Occipital lobe (tissue), 2 donors: ENCODE results near the gene STAC3. TPM values are rescaled to one million over a fixed set of nuclear protein-coding genes. Genes with fewer than 3 reads are reported as not detected.

Source experiments
- DNase-seq: peaks from one replicate; lab custom pipeline; 2025; lab: John Stamatoyannopoulos, UW
- total RNA-seq: library from RNA; depleted of rRNA; stranded (reverse); fragments of >200 nt; gene quantifications from one replicate; pipeline ENCODE4 v1.2.3, GENCODE V29; 2014

The STAC3 gene
- total RNA-seq, 1 donor from 2014 or later: 0.94 TPM

GRCh38 chr12:57211791-57212700 lies 38.9 kb downstream of the STAC3 start:
- DNase-seq: no peak

GRCh38 chr12:57210926-57211692 lies 39.9 kb downstream of the STAC3 start:
- no peak for DNase-seq

GRCh38 chr12:57210461-57210860 lies 40.5 kb downstream of the STAC3 start:
- no peak for DNase-seq

GRCh38 chr12:57209916-57210315 lies 41.1 kb downstream of the STAC3 start:
- no peak for DNase-seq

- DNase-seq: peak; percentile 45
Observed at GRCh38 chr12:57208631-57209282, 42.2 kb downstream of the STAC3 start.

GRCh38 chr12:57207731-57208630 lies 43.0 kb downstream of the STAC3 start:
- no peak for DNase-seq

- no peak for DNase-seq
Observed at GRCh38 chr12:57205931-57206330, 45.1 kb downstream of the STAC3 start.

GRCh38 chr12:57205186-57205585 lies 45.8 kb downstream of the STAC3 start:
- no peak for DNase-seq

- no peak for DNase-seq
Observed at GRCh38 chr12:57204454-57204853, 46.5 kb downstream of the STAC3 start.

GRCh38 chr12:57203791-57204190 lies 47.2 kb downstream of the STAC3 start:
- DNase-seq: no peak

- DNase-seq: no peak
Observed at GRCh38 chr12:57203201-57203600, 47.8 kb downstream of the STAC3 start.

- no peak for DNase-seq
Observed at GRCh38 chr12:57202321-57202720, 48.7 kb downstream of the STAC3 start.

- no peak for DNase-seq
Observed at GRCh38 chr12:57201631-57202030, 49.4 kb downstream of the STAC3 start.

GRCh38 chr12:57201219-57201618 lies 49.8 kb downstream of the STAC3 start:
- DNase-seq: no peak

- DNase-seq: no peak
Observed at GRCh38 chr12:57200497-57200896, 50.5 kb downstream of the STAC3 start.

GRCh38 chr12:57199191-57199590 lies 51.8 kb downstream of the STAC3 start:
- no peak for DNase-seq

- DNase-seq: no peak
Observed at GRCh38 chr12:57198329-57198728, 52.7 kb downstream of the STAC3 start.

- no peak for DNase-seq
Observed at GRCh38 chr12:57196956-57197355, 54.0 kb downstream of the STAC3 start.

GRCh38 chr12:57196439-57196838 lies 54.5 kb downstream of the STAC3 start:
- peak; percentile 30 for DNase-seq

- DNase-seq: peak; percentile 25
Observed at GRCh38 chr12:57195611-57196371, 55.2 kb downstream of the STAC3 start.
